IMR-90 (cell line): Measurements from ENCODE around the gene CARD10. TPM values are rescaled to one million over a fixed set of nuclear protein-coding genes. Genes with fewer than 3 reads are reported as not detected.

ENCODE experiments used
- ATAC-seq: fragments of 200-7000 bp; cut with Tn5 transposase; 2 replicates; pipeline ENCODE4 v1.9.1; 2020; ENCODE audit warnings: low read depth, mild to moderate bottlenecking, moderate library complexity
- BruUV-seq: library from RNA; stranded (reverse); fragments of 400-500 nt; replicated peaks from 2 replicates; lab custom pipeline; 2021; lab: Mats Ljungman, UMichigan
- CTCF ChIA-PET: fragments of 300-600 bp; formaldehyde crosslinking; extraction: SDS; loops from one replicate; lab custom pipeline; 2021; ENCODE audit warnings: antibody characterized with exemption; lab: Yijun Ruan, JAX
- POLR2A ChIA-PET: fragments of 300-600 bp; sonication (Branson Sonifier 250); formaldehyde crosslinking; loops from one replicate; lab custom pipeline; 2022; ENCODE audit warnings: antibody characterized with exemption; ENCODE audit not compliant: unreplicated experiment; lab: Charles Lee
- DNase-seq: peaks from one replicate; pipeline ENCODE4 v3.0.0; 2013
- H2AFZ ChIP-seq: replicated peaks from 2 replicates; pipeline ENCODE3; 2013; ENCODE audit warnings: low read length, mild to moderate bottlenecking; ENCODE audit not compliant: poor library complexity
- H2AK5ac ChIP-seq: 2 replicates; pipeline ENCODE4 v1.6.1; 2013; ENCODE audit warnings: low read depth, low read length, inconsistent platforms
- H2AK9ac ChIP-seq: replicated peaks from 2 replicates; pipeline ENCODE3; 2013; ENCODE audit warnings: mild to moderate bottlenecking, low read depth, low read length, moderate library complexity; ENCODE audit not compliant: poor library complexity
- H2BK120ac ChIP-seq: 2 replicates; pipeline ENCODE4 v1.6.1; 2013; ENCODE audit warnings: low read depth, low read length, inconsistent platforms
- H2BK15ac ChIP-seq: 3 replicates; pipeline ENCODE4 v1.6.1; 2013; ENCODE audit warnings: low read depth, low read length, inconsistent platforms
- H2BK20ac ChIP-seq: 2 replicates; pipeline ENCODE4 v1.6.1; 2013; ENCODE audit warnings: low read depth, mild to moderate bottlenecking, inconsistent platforms, low read length, moderate library complexity
- H2BK5ac ChIP-seq: 2 replicates; pipeline ENCODE4 v1.6.1; 2013; ENCODE audit warnings: mild to moderate bottlenecking, low read depth, low read length, inconsistent platforms; ENCODE audit not compliant: poor library complexity, severe bottlenecking
- H3K14ac ChIP-seq: replicated peaks from 2 replicates; pipeline ENCODE4 v1.6.1; 2013; ENCODE audit warnings: low read depth, low read length, inconsistent platforms
- H3K18ac ChIP-seq: 2 replicates; pipeline ENCODE4 v1.6.1; 2013; ENCODE audit warnings: low read depth, low read length, control low read depth
- H3K23ac ChIP-seq: 2 replicates; pipeline ENCODE4 v1.6.1; 2013; ENCODE audit warnings: low read depth, low read length, inconsistent platforms
- H3K27ac ChIP-seq: 2 replicates; pipeline ENCODE4 v1.5.1; 2013; ENCODE audit warnings: mild to moderate bottlenecking, control low read depth, low read length; ENCODE audit not compliant: insufficient read depth
- H3K27me3 ChIP-seq: 2 replicates; pipeline ENCODE4 v1.6.1; 2013; ENCODE audit warnings: low read length; ENCODE audit not compliant: control insufficient read depth, insufficient read depth
- H3K36me3 ChIP-seq: 2 replicates; pipeline ENCODE4 v1.6.1; 2013; ENCODE audit warnings: low read length, mixed read lengths; ENCODE audit not compliant: control insufficient read depth, insufficient read depth
- H3K4ac ChIP-seq: 2 replicates; pipeline ENCODE4 v1.6.1; 2013; ENCODE audit warnings: low read depth, low read length, inconsistent platforms
- H3K4me1 ChIP-seq: 2 replicates; pipeline ENCODE4 v1.6.1; 2013; ENCODE audit warnings: low read length, mixed read lengths; ENCODE audit not compliant: control insufficient read depth, insufficient read depth
- H3K4me2 ChIP-seq: 2 replicates; pipeline ENCODE4 v1.6.1; 2013; ENCODE audit warnings: low read depth, mild to moderate bottlenecking, control low read depth, low read length, moderate library complexity
- H3K4me3 ChIP-seq: 2 replicates; pipeline ENCODE4 v1.5.1; 2013; ENCODE audit warnings: low read depth, mild to moderate bottlenecking, control low read depth, low read length, moderate library complexity; ENCODE audit not compliant: insufficient read depth
- H3K56ac ChIP-seq: 2 replicates; pipeline ENCODE4 v1.6.1; 2013; ENCODE audit warnings: low read length, inconsistent platforms; ENCODE audit not compliant: insufficient read depth; ENCODE audit errors: extremely low read depth
- H3K79me1 ChIP-seq, 2 experiments: 2 replicates each; pipeline ENCODE4 v1.6.1; 2013; ENCODE audit warnings: low read length in 2 of 2, inconsistent platforms in 1 of 2, low read depth in 1 of 2
- H3K9ac ChIP-seq: 2 replicates; pipeline ENCODE4 v1.6.1; 2013; ENCODE audit warnings: low read depth, low read length, control low read depth
- H3K9me1 ChIP-seq: 2 replicates; pipeline ENCODE4 v1.6.1; 2013; ENCODE audit warnings: low read length, inconsistent platforms; ENCODE audit not compliant: insufficient read depth
- H3K9me3 ChIP-seq: 2 replicates; pipeline ENCODE4 v1.6.1; 2013; ENCODE audit warnings: low read length; ENCODE audit not compliant: control insufficient read depth, insufficient read depth
- H4K20me1 ChIP-seq: 2 replicates; pipeline ENCODE4 v1.6.1; 2013; ENCODE audit warnings: low read length, inconsistent platforms; ENCODE audit not compliant: insufficient read depth
- H4K5ac ChIP-seq: 2 replicates; pipeline ENCODE4 v1.6.1; 2013; ENCODE audit warnings: mild to moderate bottlenecking, low read depth, low read length, control low read depth
- H4K8ac ChIP-seq, 2 experiments: 2 replicates each; pipeline ENCODE4 v1.6.1; 2013; ENCODE audit warnings: low read depth in 2 of 2, low read length in 2 of 2, control low read depth in 1 of 2, inconsistent platforms in 1 of 2
- H4K91ac ChIP-seq: 2 replicates; pipeline ENCODE4 v1.6.1; 2013; ENCODE audit warnings: low read depth, low read length, inconsistent platforms; ENCODE audit not compliant: insufficient read depth
- BHLHE40 ChIP-seq: fragments of 150-350 bp; IDR thresholded peaks from 2 replicates; pipeline ENCODE4 v1.6.1; 2016; ENCODE audit warnings: mild to moderate bottlenecking, low read depth, low read length
- CEBPB ChIP-seq: IDR thresholded peaks from 2 replicates; pipeline ENCODE4 v1.6.1; 2012; ENCODE audit warnings: low read depth, low read length, improper control_type of control experiment
- CHD1 ChIP-seq: IDR thresholded peaks from 2 replicates; pipeline ENCODE4 v1.6.1; 2012; ENCODE audit warnings: low read depth, low read length, improper control_type of control experiment
- CTCF ChIP-seq: conservative IDR thresholded peaks from 2 replicates; pipeline ENCODE4 v1.5.1; 2012; ENCODE audit warnings: mild to moderate bottlenecking, low read depth, low read length, improper control_type of control experiment
- ELK1 ChIP-seq: fragments of 150-350 bp; IDR thresholded peaks from 2 replicates; pipeline ENCODE4 v1.6.1; 2016; ENCODE audit warnings: low read depth, mild to moderate bottlenecking, low read length, moderate library complexity, borderline replicate concordance
- FOS ChIP-seq: fragments of 150-350 bp; IDR thresholded peaks from 2 replicates; pipeline ENCODE4 v1.6.1; 2016; ENCODE audit warnings: low read depth, low read length
- MAFK ChIP-seq: IDR thresholded peaks from 2 replicates; pipeline ENCODE4 v1.6.1; 2012; ENCODE audit warnings: low read depth, low read length, improper control_type of control experiment
- MAZ ChIP-seq: IDR thresholded peaks from 2 replicates; pipeline ENCODE4 v1.6.1; 2012; ENCODE audit warnings: low read depth, mild to moderate bottlenecking, low read length, improper control_type of control experiment, moderate library complexity, borderline replicate concordance
- MXI1 ChIP-seq: IDR thresholded peaks from 2 replicates; pipeline ENCODE4 v1.6.1; 2012; ENCODE audit warnings: low read depth, mild to moderate bottlenecking, low read length, moderate library complexity, borderline replicate concordance
- NFE2L2 ChIP-seq: fragments of 150-350 bp; IDR thresholded peaks from 2 replicates; pipeline ENCODE4 v1.6.1; 2016; ENCODE audit warnings: low read depth, mild to moderate bottlenecking, low read length
- POLR2A ChIP-seq: IDR thresholded peaks from 2 replicates; pipeline ENCODE4 v1.6.1; 2012; ENCODE audit warnings: mild to moderate bottlenecking, low read depth, low read length
- RAD21 ChIP-seq: IDR thresholded peaks from 2 replicates; pipeline ENCODE4 v1.6.1; 2012; ENCODE audit warnings: low read length, improper control_type of control experiment
- RCOR1 ChIP-seq: IDR thresholded peaks from 2 replicates; pipeline ENCODE4 v1.6.1; 2012; ENCODE audit warnings: mild to moderate bottlenecking, low read length, improper control_type of control experiment; ENCODE audit not compliant: insufficient replicate concordance
- RFX5 ChIP-seq: IDR thresholded peaks from 2 replicates; pipeline ENCODE4 v1.8.0; 2012; ENCODE audit warnings: low read depth, mild to moderate bottlenecking, low read length, moderate library complexity
- SMC3 ChIP-seq: fragments of 150-350 bp; IDR thresholded peaks from 2 replicates; pipeline ENCODE4 v1.6.1; 2016; ENCODE audit warnings: low read depth, mild to moderate bottlenecking, antibody characterized with exemption, low read length, moderate library complexity
- USF2 ChIP-seq: fragments of 150-350 bp; IDR thresholded peaks from 2 replicates; pipeline ENCODE4 v1.6.1; 2017; ENCODE audit warnings: mild to moderate bottlenecking, antibody characterized with exemption, low read length, low read depth
- WGBS, 2 experiments: methylation state at CpG; one replicate each; pipeline versions ENCODE4 v1.1.5 to v1.1.7; 2013; ENCODE audit warnings: missing lambda C conversion rate in 2 of 2; ENCODE audit not compliant: insufficient read length in 1 of 2; ENCODE audit errors: extremely low coverage in 2 of 2; 5-methylcytosine and 5-hydroxymethylcytosine counted together
- dilution Hi-C: fragments of 300-500 bp; cut with HindIII; formaldehyde crosslinking; loops from one replicate; pipeline ENCODE4 v1.14.3; 2018; ENCODE audit warnings: low sequenced_read_pairs; ENCODE audit not compliant: unreplicated experiment
- in situ Hi-C: fragments of 300-500 bp; cut with MboI; formaldehyde crosslinking; loops from 3 replicates; pipeline ENCODE4 v1.14.3; 2019; ENCODE audit warnings: low sequenced_read_pairs, inconsistent platforms, mixed read lengths
- intact Hi-C: fragments of 100-400 bp; cut with micrococcal nuclease; formaldehyde crosslinking; loops from 2 replicates; pipeline ENCODE4 v1.10.0; 2022
- polyA plus RNA-seq, 3 experiments: library from polyadenylated mRNA; depleted of rRNA; stranded (reverse); fragments of >200 nt; gene quantifications; 2 replicates each; pipeline ENCODE4 v1.2.3, GENCODE V29; 2012; ENCODE audit warnings: low replicate concordance in 1 of 3
- total RNA-seq: library from RNA; depleted of rRNA; stranded (reverse); fragments of >200 nt; gene quantifications from 2 replicates; pipeline ENCODE4 v1.2.3, GENCODE V29; 2012

Gene CARD10
- total and polyA plus RNA-seq, 2 of the 4 experiments (the other 2 are of a cell fraction) = 6.1 to 18.4 TPM

GRCh38 chr22:37515901-37516300 is 3.3 kb downstream of the CARD10 start:
- Histone ChIP-seq H3K4me1 (peaks cover 18% of the 10 kb centered on the region), H3K9me1 (peaks cover 8% of the 10 kb centered on the region), H3K36me3 (peaks cover 9% of the 10 kb centered on the region; the same call in 1 of the 2 replicates), H4K20me1 (peaks cover 14% of the 10 kb centered on the region; the same call in 1 of the 2 replicates), H4K91ac (no peak overlapping the region), H2AK5ac (no peak overlapping the region), H2BK20ac (no peak overlapping the region), H3K23ac (no peak overlapping the region), H2BK120ac (no peak overlapping the region), H2AFZ (no peak overlapping the region), H3K4ac (no peak overlapping the region), H3K14ac (no peak overlapping the region), H4K8ac (no peak overlapping the region), H3K18ac (no peak overlapping the region), H3K9me3 (no peaks in the 10 kb centered on the region), H3K27me3 (no peaks in the 10 kb centered on the region), H3K79me1 (peaks cover 8 to 29% of the 10 kb centered on the region in 2 experiments), H3K4me2 (no peak overlapping the region), H2BK5ac (no peak overlapping the region), H2AK9ac (no peak overlapping the region), H3K4me3 (no peak overlapping the region), H2BK15ac (no peak overlapping the region), H3K9ac (no peak overlapping the region), H4K5ac (no peak overlapping the region), H3K27ac (no peak overlapping the region), H3K56ac (no peak overlapping the region)
- dilution Hi-C loops = no loop called here
- 95% methylated on average over 13 of the region's 23 CpGs; no CpG with 5 or more reads in 1 of the 2 experiments for WGBS, 2 experiments
- BruUV-seq = no TSS peak
- DNase-seq = no peak
- in situ Hi-C loops = no loop called here
- ChIA-PET POLR2A (interaction anchor here (0.7 kb wide), 1 partner anchor 1091 kb away, joined by 5 read pairs; no protein-coding TSS in a partner anchor), CTCF (no interaction called here)
- TF ChIP-seq MAFK (no peak), RAD21 (no peak), MAZ (no peak), SMC3 (no peak), ELK1 (no peak), MXI1 (no peak), USF2 (no peak), CHD1 (no peak), NFE2L2 (no peak), CTCF (no peak), BHLHE40 (no peak), RFX5 (no peak), FOS (no peak), CEBPB (no peak), RCOR1 (no peak), POLR2A (no peak)
- intact Hi-C loops = no loop called here
- ATAC-seq = no peak
